ENCODE results near the gene GALNT13. TPM values are rescaled to one million over a fixed set of nuclear protein-coding genes. Genes with fewer than 3 reads are reported as not detected.

The GALNT13 gene
- total RNA-seq, 3 donors from 2014 or later, result 0.33 to 17.3 (median 0.44) TPM

GRCh38 chr2:153990771-153991170, 119.0 kb downstream of the GALNT13 start:
- H3K4me3 ChIP-seq, result no peak overlapping the region
- H3K27me3 ChIP-seq, result no peaks in the 10 kb centered on the region
- intact Hi-C loops (cut with DNase I; ENCODE audit: low total_unique reads), result no loop called here

GRCh38 chr2:154013514-154013913, 141.8 kb downstream of the GALNT13 start:
- no peak for DNase-seq (ENCODE audit: low spot score in 2 of 2)
- Histone ChIP-seq H3K4me3 (no peak overlapping the region), H3K4me1 (no peaks in the 10 kb centered on the region), H3K36me3 (no peaks in the 10 kb centered on the region), H3K27me3 (no peaks in the 10 kb centered on the region), H3K27ac (no peak overlapping the region), H3K9me3 (peaks cover 5 to 18% of the 10 kb centered on the region in 2 donors)
- TF ChIP-seq CTCF (IDR thresholded peaks at IDR 0.05), result no peak
- no peak for TF ChIP-seq POLR2AphosphoS5 (IDR thresholded peaks at IDR 0.05)
- no peak for TF ChIP-seq POLR2A (IDR thresholded peaks at IDR 0.05)
- intact Hi-C loops (cut with DNase I; ENCODE audit: low total_unique reads), result no loop called here

More at GRCh38 chr2:153990771-153991170, 119.0 kb downstream of the GALNT13 start:
- TF ChIP-seq CTCF (IDR thresholded peaks at IDR 0.05) (no peak), POLR2AphosphoS5 (IDR thresholded peaks at IDR 0.05) (no peak), POLR2A (IDR thresholded peaks at IDR 0.05) (no peak)
- Histone ChIP-seq H3K27ac (no peak overlapping the region), H3K9me3 (no peaks in the 10 kb centered on the region), H3K36me3 (no peaks in the 10 kb centered on the region), H3K4me1 (no peaks in the 10 kb centered on the region)
- no peak for DNase-seq (ENCODE audit: low spot score in 2 of 2)

GRCh38 chr2:154015233-154015632, 143.5 kb downstream of the GALNT13 start:
- H3K9me3 ChIP-seq, result peaks cover 0 to 6% of the 10 kb centered on the region in 2 donors
- intact Hi-C loops (cut with DNase I; ENCODE audit: low total_unique reads), result loop anchor here (5.0 kb wide), 1 partner anchor 557 kb away; no protein-coding TSS in a partner anchor

GRCh38 chr2:154029504-154029903, 157.8 kb downstream of the GALNT13 start:
- peaks cover 0 to 17% of the 10 kb centered on the region in 2 donors for H3K9me3 ChIP-seq
- H3K4me1 ChIP-seq, result no peaks in the 10 kb centered on the region
- H3K27ac ChIP-seq, result no peak overlapping the region
- no peak overlapping the region for H3K4me3 ChIP-seq
- no peak for DNase-seq (ENCODE audit: low spot score in 2 of 2)
- intact Hi-C loops (cut with DNase I; ENCODE audit: low total_unique reads), result no loop called here
- H3K27me3 ChIP-seq, result no peaks in the 10 kb centered on the region
- no peaks in the 10 kb centered on the region for H3K36me3 ChIP-seq
- TF ChIP-seq POLR2A (IDR thresholded peaks at IDR 0.05) (no peak), CTCF (IDR thresholded peaks at IDR 0.05) (no peak), POLR2AphosphoS5 (IDR thresholded peaks at IDR 0.05) (no peak)

More at GRCh38 chr2:154015233-154015632, 143.5 kb downstream of the GALNT13 start:
- Histone ChIP-seq H3K27ac (no peak overlapping the region), H3K27me3 (no peaks in the 10 kb centered on the region), H3K36me3 (no peaks in the 10 kb centered on the region), H3K4me3 (no peak overlapping the region), H3K4me1 (no peaks in the 10 kb centered on the region)
- no peak for TF ChIP-seq POLR2AphosphoS5 (IDR thresholded peaks at IDR 0.05)
- TF ChIP-seq POLR2A (IDR thresholded peaks at IDR 0.05), result no peak
- TF ChIP-seq CTCF (IDR thresholded peaks at IDR 0.05), result no peak
- DNase-seq (ENCODE audit: low spot score in 2 of 2), result no peak

GRCh38 chr2:154032220-154032619, 160.5 kb downstream of the GALNT13 start:
- TF ChIP-seq CTCF (IDR thresholded peaks at IDR 0.05) (no peak), POLR2A (IDR thresholded peaks at IDR 0.05) (no peak), POLR2AphosphoS5 (IDR thresholded peaks at IDR 0.05) (no peak)
- intact Hi-C loops (cut with DNase I; ENCODE audit: low total_unique reads), result no loop called here
- Histone ChIP-seq H3K4me1 (no peaks in the 10 kb centered on the region), H3K27ac (no peak overlapping the region), H3K9me3 (peaks cover 0 to 17% of the 10 kb centered on the region in 2 donors), H3K36me3 (no peaks in the 10 kb centered on the region), H3K4me3 (no peak overlapping the region), H3K27me3 (no peaks in the 10 kb centered on the region)
- no peak for DNase-seq (ENCODE audit: low spot score in 2 of 2)

Measured in breast epithelium (tissue), 4 donors.